GM21367 (cell line): Measurements from ENCODE around the gene RWDD3.

Experiments
- ATAC-seq: cut with Tn5 transposase; IDR thresholded peaks from one replicate; pipeline ENCODE4 v1.9.1; 2021; ENCODE audit not compliant: unreplicated experiment

The RWDD3 gene

GRCh38 chr1:95281781-95282517, 47.9 kb downstream of the RWDD3 start:
- ATAC-seq, result no peak

- no peak for ATAC-seq
Measured at GRCh38 chr1:95282518-95282895, 48.5 kb downstream of the RWDD3 start.

DNA sequence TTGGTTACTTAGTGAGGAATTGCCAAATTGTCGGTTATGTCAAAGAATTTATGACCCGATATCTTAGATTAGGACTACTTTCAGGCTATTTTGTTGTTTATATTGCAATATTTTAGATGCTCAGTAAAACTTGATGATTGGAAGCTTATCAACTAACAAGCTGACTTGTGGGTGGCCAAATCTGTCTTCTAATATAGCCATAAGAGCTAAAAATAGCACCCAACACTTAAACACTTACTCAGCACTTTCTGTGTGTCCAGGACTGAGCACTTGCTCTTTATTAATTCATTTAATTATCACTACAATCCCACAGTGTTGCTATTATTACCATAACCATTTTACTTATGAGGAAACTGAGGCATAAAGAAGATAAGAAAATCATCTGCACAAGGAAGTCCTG, 50.4 kb downstream of the RWDD3 start:
- ATAC-seq, result no peak

DNA sequence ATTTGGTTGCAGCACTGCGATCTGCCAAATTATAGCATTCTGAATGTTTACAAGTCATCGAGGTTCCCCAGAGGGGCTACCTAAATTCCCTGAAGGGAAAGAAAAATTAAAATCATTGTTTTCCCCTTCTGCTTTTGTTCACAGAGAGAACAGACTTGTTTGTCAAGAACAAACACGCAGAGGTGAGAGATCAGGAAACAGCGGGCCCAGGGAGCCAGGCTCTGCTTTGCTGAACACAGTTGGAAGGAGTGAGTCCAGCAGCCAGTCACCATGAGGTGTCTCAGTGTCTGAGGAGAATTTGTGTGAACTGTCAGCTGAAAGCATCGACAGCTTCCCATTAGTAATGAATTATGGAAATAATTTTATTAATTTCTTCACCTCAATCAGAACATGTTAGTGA, 52.5 kb downstream of the RWDD3 start:
- no peak for ATAC-seq

DNA sequence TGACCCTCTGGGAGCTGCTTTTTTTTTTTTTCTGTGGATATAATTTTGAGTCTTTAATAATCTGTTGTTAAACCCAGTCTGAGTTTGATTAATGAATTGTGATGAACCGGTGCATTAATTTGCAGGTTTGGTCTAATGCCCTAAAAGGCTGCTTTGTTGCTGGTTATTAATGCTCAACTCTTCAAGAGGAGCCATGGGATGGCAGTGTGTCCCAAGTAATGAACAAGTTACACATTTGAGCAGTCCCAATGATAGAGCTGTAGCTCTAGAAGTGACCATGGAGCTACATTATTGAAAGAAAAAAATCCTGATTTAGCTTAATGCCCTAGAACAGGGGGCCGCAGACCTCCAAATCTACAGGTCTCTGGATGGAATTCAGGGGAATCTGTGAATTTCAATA, 53.1 kb downstream of the RWDD3 start:
- ATAC-seq, result no peak

GRCh38 chr1:95287825-95288224, 53.8 kb downstream of the RWDD3 start:
- no peak for ATAC-seq
